ENCODE data around the gene RAMAC.

DNA sequence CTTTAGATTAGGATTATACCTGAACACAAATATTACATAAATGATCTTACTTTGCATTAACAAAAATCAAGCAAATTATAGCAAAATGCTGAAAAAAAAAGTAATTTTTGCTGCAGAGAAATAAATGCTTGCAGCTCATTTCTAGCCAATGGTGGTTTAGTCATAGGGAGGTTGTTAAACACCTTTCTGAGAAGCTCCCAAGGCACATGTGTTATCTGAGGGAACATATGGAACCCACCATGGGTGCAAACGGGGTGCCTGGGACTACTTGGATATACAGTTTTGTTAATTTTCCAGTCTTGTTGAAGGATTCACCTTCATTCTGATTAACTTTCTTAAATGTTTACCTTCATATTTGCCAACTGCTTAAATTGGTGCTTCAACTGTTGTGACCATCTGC lies 8.9 kb upstream of the RAMAC start:
- TF ChIP-seq, protein P1, sequence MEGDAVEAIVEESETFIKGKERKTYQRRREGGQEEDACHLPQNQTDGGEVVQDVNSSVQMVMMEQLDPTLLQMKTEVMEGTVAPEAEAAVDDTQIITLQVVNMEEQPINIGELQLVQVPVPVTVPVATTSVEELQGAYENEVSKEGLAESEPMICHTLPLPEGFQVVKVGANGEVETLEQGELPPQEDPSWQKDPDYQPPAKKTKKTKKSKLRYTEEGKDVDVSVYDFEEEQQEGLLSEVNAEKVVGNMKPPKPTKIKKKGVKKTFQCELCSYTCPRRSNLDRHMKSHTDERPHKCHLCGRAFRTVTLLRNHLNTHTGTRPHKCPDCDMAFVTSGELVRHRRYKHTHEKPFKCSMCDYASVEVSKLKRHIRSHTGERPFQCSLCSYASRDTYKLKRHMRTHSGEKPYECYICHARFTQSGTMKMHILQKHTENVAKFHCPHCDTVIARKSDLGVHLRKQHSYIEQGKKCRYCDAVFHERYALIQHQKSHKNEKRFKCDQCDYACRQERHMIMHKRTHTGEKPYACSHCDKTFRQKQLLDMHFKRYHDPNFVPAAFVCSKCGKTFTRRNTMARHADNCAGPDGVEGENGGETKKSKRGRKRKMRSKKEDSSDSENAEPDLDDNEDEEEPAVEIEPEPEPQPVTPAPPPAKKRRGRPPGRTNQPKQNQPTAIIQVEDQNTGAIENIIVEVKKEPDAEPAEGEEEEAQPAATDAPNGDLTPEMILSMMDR (IDR thresholded peaks at IDR 0.05 in 4 of 5, conservative IDR thresholded peaks at IDR 0.05 in 1 of 5) = no peak
- TF ChIP-seq POLR2A (IDR thresholded peaks at IDR 0.05) = no peak

All from gastrocnemius medialis (tissue), 4 donors.